HG03103 (cell line): ENCODE data around the gene WHAMM.
"Not testable (repeated sequence)": the region's sequence is repeated elsewhere in the genome, so short reads cannot be mapped to it uniquely, and the experiment has no call there.

Experiments
- ATAC-seq: cut with Tn5 transposase; IDR thresholded peaks from one replicate; pipeline ENCODE4 v1.9.1; 2021; ENCODE audit warnings: low read depth; ENCODE audit not compliant: unreplicated experiment

Gene WHAMM

GRCh38 chr15:82864967-82865366 is 55.5 kb downstream of the WHAMM start:
- no peak for ATAC-seq

GRCh38 chr15:82865581-82865980 is 56.2 kb downstream of the WHAMM start:
- ATAC-seq = not testable (repeated sequence)

- ATAC-seq = not testable (repeated sequence)
Observed at GRCh38 chr15:82865981-82866380, 56.6 kb downstream of the WHAMM start.

- no peak for ATAC-seq
Observed at GRCh38 chr15:82870727-82871320, 61.4 kb downstream of the WHAMM start.

- ATAC-seq = no peak
Observed at GRCh38 chr15:82871358-82871757, 61.9 kb downstream of the WHAMM start.

GRCh38 chr15:82871832-82872484 is 62.5 kb downstream of the WHAMM start:
- no peak for ATAC-seq

GRCh38 chr15:82873000-82873680 is 63.7 kb downstream of the WHAMM start:
- no peak for ATAC-seq

- no peak for ATAC-seq
Observed at GRCh38 chr15:82874267-82874666, 64.8 kb downstream of the WHAMM start.

GRCh38 chr15:82874961-82875360 is 65.5 kb downstream of the WHAMM start:
- no peak for ATAC-seq

- no peak for ATAC-seq
Observed at GRCh38 chr15:82875411-82876003, 66.1 kb downstream of the WHAMM start.

- no peak for ATAC-seq
Observed at GRCh38 chr15:82877825-82878224, 68.4 kb downstream of the WHAMM start.

GRCh38 chr15:82878325-82878724 is 68.9 kb downstream of the WHAMM start:
- no peak for ATAC-seq

GRCh38 chr15:82880704-82881103 is 71.3 kb downstream of the WHAMM start:
- no peak for ATAC-seq

GRCh38 chr15:82881747-82882146 is 72.3 kb downstream of the WHAMM start:
- ATAC-seq = no peak

- ATAC-seq = no peak
Observed at GRCh38 chr15:82882273-82882928, 73.0 kb downstream of the WHAMM start.
